ENCODE data around the gene SNAP91.
A peak's percentile ranks its signal among the peaks of the same experiment; 100 is the strongest.

The SNAP91 gene

GRCh38 chr6:83514866-83515466, 193.9 kb downstream of the SNAP91 start:
- no peaks in the 10 kb centered on the region for H4K20me1 ChIP-seq (ENCODE audit: insufficient read depth, low read length)
- no peak overlapping the region for H3K9ac ChIP-seq (ENCODE audit: low read length)
- no peak overlapping the region for H3K4me3 ChIP-seq (ENCODE audit: low read length)
- H3F3A ChIP-seq (ENCODE audit: insufficient read depth, low read length) = no peaks in the 10 kb centered on the region
- no peaks in the 10 kb centered on the region for H3K79me2 ChIP-seq (ENCODE audit: low read length)
- no peak overlapping the region for H2AFZ ChIP-seq (ENCODE audit: low read length)
- H3K9me3 ChIP-seq (replicated peaks; ENCODE audit: insufficient read depth, low read length) = no peaks in the 10 kb centered on the region
- no peaks in the 10 kb centered on the region for H3K36me3 ChIP-seq (replicated peaks; ENCODE audit: insufficient read depth, low read length)
- no peaks in the 10 kb centered on the region for H3K27me3 ChIP-seq (replicated peaks; ENCODE audit: insufficient read depth, low read length)
- TF ChIP-seq CTCF (IDR thresholded peaks at IDR 0.05; ENCODE audit: low read length) (peak; percentile 84), EZH2 (optimal IDR thresholded peaks at IDR 0.05; ENCODE audit: low read depth, low read length) (no peak)
- DNase-seq = peak; percentile 63
- no peak overlapping the region for H3K27ac ChIP-seq (ENCODE audit: low read length)
- H3K9me2 ChIP-seq (replicated peaks; ENCODE audit: insufficient read depth, low read length) = no peaks in the 10 kb centered on the region
- no peak overlapping the region for H3K4me2 ChIP-seq (ENCODE audit: low read depth, low read length)
- H3K4me1 ChIP-seq (ENCODE audit: low read length) = no peaks in the 10 kb centered on the region

DNA sequence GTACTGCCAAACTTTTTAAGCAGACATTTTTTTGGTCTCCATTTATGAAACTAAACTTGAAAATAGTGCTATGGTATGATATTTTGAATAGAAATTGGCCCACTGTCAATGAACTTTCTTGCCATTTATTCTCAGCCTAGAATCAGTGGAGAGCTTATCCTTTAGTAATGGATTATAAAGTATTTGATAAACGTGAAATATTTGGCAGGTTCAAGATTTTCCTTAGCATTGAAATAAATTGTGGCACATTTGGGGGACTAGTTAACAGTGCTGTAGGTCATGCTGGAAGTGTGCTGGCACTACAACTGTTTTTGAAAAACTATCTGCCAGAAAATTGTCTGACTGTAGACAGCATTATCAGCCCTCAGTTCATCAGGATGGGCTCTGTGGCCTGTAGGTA, 194.4 kb downstream of the SNAP91 start:
- Histone ChIP-seq H4K20me1 (ENCODE audit: insufficient read depth, low read length) (no peaks in the 10 kb centered on the region), H3K79me2 (ENCODE audit: low read length) (no peaks in the 10 kb centered on the region), H3K27me3 (replicated peaks; ENCODE audit: insufficient read depth, low read length) (no peaks in the 10 kb centered on the region), H3K36me3 (replicated peaks; ENCODE audit: insufficient read depth, low read length) (no peaks in the 10 kb centered on the region), H3K4me1 (ENCODE audit: low read length) (no peaks in the 10 kb centered on the region), H3K4me3 (ENCODE audit: low read length) (no peak overlapping the region), H3K4me2 (ENCODE audit: low read depth, low read length) (no peak overlapping the region), H3K9me2 (replicated peaks; ENCODE audit: insufficient read depth, low read length) (no peaks in the 10 kb centered on the region), H3K9me3 (replicated peaks; ENCODE audit: insufficient read depth, low read length) (no peaks in the 10 kb centered on the region), H3F3A (ENCODE audit: insufficient read depth, low read length) (no peaks in the 10 kb centered on the region), H2AFZ (ENCODE audit: low read length) (no peak overlapping the region), H3K27ac (ENCODE audit: low read length) (no peak overlapping the region), H3K9ac (ENCODE audit: low read length) (no peak overlapping the region)
- DNase-seq = no peak
- no peak for TF ChIP-seq EZH2phosphoT487 (IDR thresholded peaks at IDR 0.05; ENCODE audit: low read length)
- TF ChIP-seq CTCF (IDR thresholded peaks at IDR 0.05; ENCODE audit: low read length) = no peak
- no peak for TF ChIP-seq EZH2 (optimal IDR thresholded peaks at IDR 0.05; ENCODE audit: low read depth, low read length)

DNA sequence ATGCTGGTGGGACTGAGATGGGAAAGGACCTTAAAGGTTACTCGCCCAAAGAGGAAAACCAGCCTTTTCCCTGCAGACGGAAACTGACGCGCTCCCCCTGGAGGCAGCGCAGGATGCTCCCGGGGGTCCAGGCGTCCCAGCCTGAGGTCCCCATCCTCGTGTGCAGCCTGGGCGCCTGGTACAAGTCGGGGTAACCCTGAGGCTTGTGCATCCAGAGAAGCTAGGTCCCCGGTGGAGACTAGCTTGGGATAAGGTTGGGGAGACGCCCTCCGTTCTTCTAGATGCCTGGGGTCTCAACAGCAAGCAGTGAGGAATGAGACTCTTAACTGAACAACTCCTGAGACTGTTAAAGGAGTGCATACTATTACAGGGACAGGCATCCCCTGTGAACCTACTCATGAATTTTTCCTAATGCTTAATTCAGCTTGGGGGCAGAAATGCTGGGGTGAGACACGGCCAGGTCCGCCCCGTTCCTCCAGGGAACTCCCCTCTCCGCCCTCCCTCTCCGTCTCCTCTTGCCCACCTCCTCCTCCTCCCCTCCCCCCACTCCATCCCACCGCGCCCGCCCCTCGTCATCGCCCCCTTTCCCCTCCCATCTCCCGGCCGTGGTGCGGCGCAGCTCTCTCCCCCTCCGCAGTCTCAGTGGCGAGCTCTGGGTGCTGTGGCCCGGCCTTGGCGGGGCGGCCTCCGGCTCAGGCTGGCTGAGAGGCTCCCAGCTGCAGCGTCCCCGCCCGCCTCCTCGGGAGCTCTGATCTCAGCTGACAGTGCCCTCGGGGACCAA, 196.8 kb downstream of the SNAP91 start, which contains the start of gene PRSS35:
Gene PRSS35, plus strand, starts transcription at position 634 of the 781 bp plus-strand sequence. CDS start 10,908 bp downstream, outside the sequence.
- Histone ChIP-seq H3K9ac (ENCODE audit: low read length) (no peak within 1 kb of the TSS), H4K20me1 (ENCODE audit: insufficient read depth, low read length) (no peaks in the 10 kb centered on the region), H3K4me2 (ENCODE audit: low read depth, low read length) (peak within 1 kb of the TSS; percentile 52; the same call in 1 of the 2 replicates), H3K36me3 (replicated peaks; ENCODE audit: insufficient read depth, low read length) (no peaks in the 10 kb centered on the region), H3K27me3 (replicated peaks; ENCODE audit: insufficient read depth, low read length) (no peaks in the 10 kb centered on the region), H3K4me3 (ENCODE audit: low read length) (peak within 1 kb of the TSS; percentile 16; the same call in 1 of the 2 replicates), H3K9me2 (replicated peaks; ENCODE audit: insufficient read depth, low read length) (no peaks in the 10 kb centered on the region), H2AFZ (ENCODE audit: low read length) (0 out of 2 replicates have a peak within 1 kb of the TSS, but pooled peaks have one; percentile 43), H3F3A (ENCODE audit: insufficient read depth, low read length) (no peaks in the 10 kb centered on the region), H3K4me1 (ENCODE audit: low read length) (no peaks in the 10 kb centered on the region), H3K79me2 (ENCODE audit: low read length) (no peaks in the 10 kb centered on the region), H3K27ac (ENCODE audit: low read length) (no peak within 1 kb of the TSS), H3K9me3 (replicated peaks; ENCODE audit: insufficient read depth, low read length) (no peaks in the 10 kb centered on the region)
- TF ChIP-seq CTCF (IDR thresholded peaks at IDR 0.05; ENCODE audit: low read length) = no peak
- TF ChIP-seq EZH2 (optimal IDR thresholded peaks at IDR 0.05; ENCODE audit: low read depth, low read length) = no peak
- no peak for TF ChIP-seq EZH2phosphoT487 (IDR thresholded peaks at IDR 0.05; ENCODE audit: low read length)
- peak; percentile 37 for DNase-seq

All from MM.1S (cell line).